CD4-positive, alpha-beta T cell treated with Interleukin-17A for 4 hours (primary cell): ENCODE measurements around the gene ALPL.
A peak's percentile ranks its signal among the peaks of the same experiment; 100 is the strongest.
"Not testable (repeated sequence)": the region's sequence is repeated elsewhere in the genome, so short reads cannot be mapped to it uniquely, and the experiment has no call there.

ENCODE experiments used
- DNase-seq: peaks from one replicate; pipeline ENCODE4 v3.0.0-alpha.2; 2020; ENCODE audit warnings: mixed read lengths

The ALPL gene

DNA sequence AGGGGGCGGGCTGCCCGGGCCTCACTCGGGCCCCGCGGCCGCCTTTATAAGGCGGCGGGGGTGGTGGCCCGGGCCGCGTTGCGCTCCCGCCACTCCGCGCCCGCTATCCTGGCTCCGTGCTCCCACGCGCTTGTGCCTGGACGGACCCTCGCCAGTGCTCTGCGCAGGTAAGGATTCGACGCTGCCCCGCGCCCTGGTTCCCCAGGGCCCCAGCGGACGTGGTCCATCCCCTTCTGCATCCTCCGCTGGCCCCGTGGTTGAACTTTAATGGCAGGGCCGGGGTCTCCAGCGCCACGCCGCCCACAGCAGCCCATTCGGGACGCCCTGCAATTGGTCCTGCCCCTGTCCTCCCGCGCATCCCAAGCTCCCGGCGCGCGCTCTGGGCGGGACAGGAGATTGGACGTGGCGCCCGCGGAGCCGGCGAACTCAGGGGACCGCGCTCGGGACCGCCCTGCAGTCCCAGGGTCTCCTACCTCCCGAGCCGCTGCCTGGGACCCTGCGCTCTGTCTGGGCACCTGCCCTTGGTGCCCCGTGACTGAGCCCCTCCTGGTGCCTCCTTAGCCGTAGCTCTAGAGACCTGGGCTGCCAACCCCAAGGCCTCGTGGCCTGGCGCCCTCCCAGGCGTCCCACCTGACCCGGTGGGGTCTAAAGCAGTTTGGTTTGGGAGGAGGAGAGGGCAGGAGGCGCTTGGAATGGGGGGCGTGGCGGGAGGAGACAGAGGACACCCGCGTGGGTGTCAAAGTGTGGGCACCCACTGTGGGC is at the start of gene ALPL:
Gene ALPL (plus strand): TSS at position 73 of the 762 bp plus-strand sequence. CDS start 44,659 bp downstream, outside the sequence.
- no peak for DNase-seq

DNA sequence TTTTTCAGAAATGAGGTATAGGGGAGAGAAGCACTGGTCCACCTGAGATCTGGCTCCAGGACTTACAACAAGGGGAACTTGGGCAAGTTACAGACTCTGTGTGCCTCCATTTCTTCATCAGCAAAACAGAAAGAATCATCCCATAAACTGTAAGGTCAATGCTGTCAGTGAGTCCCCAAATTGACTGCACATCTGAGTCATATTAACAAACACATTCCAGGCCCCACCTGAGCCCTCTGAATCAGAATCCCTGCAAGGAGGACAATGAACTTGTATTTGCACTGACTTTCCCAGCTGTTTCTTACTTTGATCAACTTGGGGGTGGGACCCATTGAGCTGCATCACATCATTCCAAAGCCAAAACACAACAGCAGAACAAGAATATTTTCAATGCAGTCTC is 44.1 kb upstream of the ALPL start:
- DNase-seq: not testable (repeated sequence)

DNA sequence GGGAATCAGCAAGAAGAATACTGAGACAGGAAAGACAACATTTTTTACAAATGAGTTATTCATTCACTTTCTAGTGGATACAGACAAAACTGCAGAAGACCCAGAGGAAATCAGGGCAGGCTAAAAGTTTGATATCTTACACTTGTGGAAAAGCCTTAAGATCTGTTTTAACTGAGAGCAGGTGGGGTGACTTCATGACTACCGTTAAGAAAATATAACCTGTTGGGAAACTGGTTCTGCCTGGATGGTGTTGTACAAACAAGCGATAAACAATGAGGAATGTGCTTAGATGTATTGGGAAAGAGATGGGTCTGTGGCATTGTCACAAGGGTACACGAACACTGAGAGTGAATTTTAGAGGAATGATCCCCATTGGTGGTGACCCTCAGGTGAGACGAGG is 41.3 kb upstream of the ALPL start:
- not testable (repeated sequence) for DNase-seq

DNA sequence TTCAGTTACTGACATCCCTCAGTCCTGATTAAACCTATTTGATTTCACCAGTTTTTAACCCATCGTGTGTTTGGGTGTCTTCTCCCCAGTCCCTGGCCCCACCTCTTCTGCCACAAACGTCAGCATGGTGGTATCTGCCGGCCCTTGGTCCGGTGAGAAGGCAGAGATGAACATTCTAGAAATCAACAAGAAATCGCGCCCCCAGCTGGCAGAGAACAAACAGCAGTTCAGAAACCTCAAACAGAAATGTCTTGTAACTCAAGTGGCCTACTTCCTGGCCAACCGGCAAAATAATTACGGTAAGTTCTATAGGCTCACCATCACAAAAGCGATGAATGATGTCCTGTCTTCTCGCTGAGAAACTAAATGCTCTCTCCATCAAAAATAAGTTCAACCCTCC is 40.6 kb upstream of the ALPL start:
- peak; percentile 39 for DNase-seq

DNA sequence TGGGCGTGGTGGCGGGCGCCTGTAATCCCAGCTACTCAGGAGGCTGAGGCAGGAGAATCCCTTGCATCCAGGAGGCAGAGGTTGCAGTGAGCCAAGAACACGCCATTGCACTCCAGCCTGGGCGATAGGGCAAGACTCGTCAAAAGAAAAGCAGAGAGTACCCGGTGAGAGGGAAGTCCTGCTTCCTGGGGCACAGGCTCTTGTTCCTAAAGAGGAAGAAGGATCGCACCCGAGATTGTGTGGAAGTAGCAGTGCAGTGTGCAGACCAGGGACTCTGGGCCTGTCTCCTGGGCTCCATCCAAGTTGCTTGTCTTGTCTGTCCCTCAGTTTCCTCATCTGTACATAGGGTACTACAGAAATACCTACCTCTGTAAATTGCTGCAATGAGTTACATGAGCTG is 39.6 kb upstream of the ALPL start:
- no peak for DNase-seq

DNA sequence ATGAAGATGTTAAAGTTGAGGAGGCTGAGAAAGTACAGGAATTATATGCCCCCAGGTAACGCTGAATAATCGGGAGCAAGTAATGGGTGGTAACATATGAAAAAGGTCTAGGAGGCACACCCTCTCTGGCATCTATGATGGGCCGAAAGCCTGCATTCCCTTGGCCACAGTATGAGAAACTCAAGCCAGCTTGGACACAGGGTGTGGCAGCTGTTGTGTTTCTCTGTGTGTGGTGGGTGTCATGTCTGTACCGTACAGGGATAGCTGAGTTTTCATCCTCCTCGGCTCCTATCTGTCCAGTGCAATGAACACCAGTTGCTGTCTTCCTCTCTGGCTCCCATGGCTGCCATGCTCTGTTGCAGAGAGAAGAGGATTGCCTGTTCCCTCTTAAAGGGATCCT is 36.4 kb upstream of the ALPL start:
- no peak for DNase-seq

DNA sequence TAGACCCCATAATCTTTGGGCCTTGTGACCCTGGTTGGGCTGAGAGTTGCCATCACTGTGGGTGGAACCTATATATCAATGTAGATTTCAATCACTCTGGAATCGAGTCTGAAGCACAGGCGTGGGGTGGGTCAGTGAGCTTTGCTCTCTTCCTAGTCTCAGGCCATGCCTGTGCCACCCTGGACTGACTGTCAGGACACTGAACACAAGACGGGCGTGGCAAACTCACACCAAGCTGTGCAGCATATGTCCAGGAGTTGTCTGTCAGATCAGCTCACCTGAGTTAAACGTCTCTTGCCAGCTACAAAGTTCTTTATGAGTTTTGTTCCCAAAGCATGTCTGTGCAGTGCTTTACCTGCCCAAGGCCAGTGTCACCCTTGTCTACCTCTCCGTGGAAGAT is 30.9 kb upstream of the ALPL start:
- DNase-seq: no peak

DNA sequence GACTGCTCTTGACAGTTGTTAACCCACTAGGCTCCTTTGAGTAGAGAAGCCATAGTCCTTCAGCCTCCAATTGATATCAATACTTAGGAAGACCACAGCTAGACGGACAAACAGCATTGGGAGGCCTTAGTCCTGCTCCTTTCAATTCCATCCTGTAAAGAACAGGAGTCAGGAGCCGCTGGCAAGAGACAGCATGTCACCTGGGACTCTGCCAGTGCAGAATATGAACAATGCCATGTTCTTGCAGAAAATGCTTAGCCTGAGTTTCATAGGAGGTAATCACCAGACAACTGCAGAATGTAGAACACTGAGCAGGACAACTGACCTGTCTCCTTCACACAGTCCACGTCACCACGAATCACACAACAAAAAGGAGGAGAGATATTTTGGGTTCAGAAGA is 25.3 kb upstream of the ALPL start:
- not testable (repeated sequence) for DNase-seq

DNA sequence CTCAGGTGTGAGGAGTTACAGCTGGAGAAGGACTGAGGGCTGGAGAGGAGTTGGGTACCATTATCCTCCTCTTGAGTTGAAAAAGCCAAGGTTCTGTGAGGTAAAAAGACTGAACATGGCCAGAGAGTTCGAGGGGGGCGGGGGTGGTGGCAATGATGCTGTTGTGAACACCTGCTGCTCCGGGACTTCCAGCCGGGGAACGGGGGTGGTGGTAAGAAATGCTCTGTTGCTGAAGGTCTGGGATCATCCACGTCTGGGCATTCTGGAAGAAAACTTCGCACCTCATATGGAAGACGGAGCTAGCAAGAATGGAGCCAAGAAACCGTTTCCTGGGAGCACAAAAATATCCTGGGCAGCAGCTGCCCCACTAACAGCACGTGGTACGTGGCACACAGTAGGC is 20.1 kb upstream of the ALPL start:
- no peak for DNase-seq

DNA sequence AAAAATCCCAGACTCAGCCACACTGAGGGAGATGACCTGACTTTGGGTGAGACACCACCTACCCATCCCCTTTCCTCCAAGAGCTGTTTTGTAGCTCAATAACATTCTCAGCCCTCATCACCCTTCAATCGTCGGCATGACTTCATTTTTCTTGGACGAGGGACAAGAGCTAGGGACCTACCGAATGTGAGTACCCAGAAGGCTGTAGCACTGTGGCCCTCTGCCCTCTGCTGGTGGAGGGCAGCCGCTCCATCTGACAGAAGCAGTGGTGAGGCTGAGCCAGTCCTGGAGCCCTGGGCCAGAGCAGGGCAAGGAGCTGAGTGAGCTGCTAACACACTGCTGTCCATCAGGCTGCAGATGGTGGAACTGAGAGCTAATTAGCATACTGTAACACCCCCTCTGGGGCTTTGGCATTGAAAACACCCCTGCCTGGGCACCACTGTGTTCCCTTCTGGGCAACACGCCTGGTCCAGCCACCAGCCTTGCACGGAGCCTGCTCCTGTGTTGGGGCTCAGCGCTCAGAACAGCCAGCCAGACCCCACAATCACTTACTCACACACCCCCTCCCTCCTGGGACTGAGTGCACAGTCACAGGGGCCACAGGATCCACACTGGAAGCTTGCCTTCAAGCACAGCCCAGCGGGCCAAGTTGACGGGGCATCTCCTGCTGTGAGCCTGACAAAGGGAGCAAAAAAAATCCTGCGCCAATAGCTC is 18.3 kb upstream of the ALPL start:
- DNase-seq: peak; percentile 11

DNA sequence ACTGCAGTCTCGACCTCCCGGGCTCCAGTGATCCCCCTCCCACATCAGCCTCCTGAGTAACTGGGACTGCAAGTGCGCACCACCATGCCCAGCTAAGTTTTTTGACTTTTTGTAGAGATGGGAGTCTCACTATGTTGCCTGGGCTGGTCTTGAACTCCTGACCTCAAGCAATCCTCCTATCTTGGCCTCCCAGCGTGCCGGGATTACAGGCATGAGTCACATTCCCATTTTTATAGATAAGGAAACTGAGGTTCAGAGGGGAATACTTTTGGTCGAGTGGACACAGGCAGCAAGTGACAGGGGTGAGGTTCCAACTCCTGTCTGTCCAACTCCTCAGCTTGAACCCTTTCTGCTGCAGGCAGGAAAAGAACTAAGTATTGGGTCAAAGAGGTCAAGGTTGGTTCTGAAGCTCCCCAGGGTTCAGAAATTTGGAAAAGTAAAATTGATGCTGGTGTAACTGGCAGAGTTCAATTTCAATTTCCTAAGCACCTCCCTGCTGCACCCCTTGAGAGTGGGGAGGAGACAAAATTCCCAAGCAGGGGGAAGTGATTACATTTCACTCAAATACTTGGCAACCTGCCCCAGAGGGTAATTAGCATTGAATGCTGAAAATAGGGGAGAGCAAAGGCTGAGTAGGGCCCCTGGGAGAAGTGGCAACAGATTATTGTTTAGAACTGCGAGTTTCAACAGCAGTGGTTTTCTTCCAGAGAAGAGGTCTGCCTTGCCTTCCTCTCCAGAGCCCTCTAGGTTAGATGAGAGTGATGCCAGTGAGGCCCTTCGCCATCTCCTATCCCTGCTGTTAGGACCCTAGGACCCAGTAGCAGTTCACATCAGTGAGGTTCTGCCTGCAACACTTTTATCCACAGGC is 17.5 kb upstream of the ALPL start:
- DNase-seq: no peak

DNA sequence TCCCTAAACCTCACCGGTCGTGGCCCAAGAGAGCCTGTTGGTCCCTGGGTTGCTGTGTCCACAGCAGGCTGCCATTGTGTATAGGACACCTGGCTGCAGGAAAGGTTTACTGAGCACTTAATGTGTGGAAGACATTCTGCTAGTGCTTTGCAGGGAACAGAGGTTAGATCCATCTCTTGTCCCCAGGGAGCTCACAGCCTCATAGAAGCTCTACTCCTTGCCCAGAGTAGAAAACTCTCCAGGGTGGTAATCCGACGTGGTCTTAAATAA is 16.9 kb upstream of the ALPL start:
- no peak for DNase-seq

DNA sequence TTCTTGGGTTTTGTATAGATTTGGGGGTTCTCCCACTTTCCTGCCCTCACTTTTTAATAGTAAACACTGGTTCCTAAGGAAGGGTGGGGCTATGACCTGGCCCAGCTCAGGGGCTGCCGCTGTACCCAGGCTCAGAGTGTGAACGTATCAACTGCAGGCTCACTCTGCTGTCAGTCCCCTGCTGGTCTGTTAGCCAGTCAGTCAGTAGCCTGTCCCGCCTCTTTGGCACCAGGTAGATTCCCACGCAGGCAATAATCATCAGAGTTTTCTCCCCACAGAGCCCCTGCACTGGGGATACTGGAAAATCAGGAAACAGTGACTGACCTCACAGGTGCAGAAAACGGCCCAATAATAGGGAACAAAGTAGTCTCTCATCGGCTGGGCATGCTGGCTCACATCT is 15.0 kb upstream of the ALPL start:
- DNase-seq: no peak

DNA sequence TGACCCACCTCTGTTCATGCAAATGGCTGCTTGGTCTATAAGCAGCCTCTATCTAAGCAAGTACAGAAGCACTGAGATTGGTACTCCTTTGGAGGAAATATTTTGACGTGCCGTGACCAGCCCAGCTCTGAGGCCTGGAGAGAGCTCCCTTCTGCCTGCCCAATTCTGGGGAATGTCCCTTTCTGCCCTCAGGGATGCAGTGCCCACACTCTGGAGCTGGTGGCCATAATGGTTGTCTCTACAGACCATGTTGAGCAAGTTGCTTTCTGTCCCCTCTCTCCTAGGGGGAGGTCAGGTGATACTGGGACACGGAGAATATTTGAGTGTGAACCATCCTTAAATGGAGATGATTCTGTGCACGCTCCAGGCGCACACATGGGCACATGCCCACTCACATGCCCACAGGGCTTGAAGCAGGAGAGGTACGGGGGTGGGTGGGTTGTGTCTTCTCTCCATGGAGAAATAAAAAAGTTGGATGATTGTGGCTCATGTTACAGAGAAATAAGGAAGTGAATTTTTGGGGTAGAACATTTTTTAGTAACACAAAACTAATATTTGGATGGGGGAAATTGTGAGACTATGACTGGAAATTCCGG is 13.9 kb upstream of the ALPL start:
- DNase-seq: no peak

DNA sequence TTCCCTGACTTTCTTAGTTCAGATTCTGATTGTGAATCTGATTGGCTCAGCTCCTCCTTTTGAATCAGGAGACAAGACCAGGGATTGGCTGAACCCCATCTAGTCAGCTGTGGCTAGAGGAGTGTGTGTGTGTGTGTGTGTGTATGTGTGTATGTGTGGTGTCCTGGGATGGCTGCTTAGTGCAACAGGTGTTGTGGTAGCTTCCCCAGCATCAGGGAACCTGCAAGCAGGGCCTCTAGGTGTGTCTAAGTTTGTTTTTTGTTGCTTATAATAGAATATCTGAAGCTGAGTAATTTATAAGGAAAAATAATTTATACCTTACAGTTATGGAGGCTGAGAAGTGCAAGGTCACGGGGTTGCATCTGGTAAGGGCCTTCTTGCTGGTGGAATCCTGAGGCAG is 13.2 kb upstream of the ALPL start:
- no peak for DNase-seq

DNA sequence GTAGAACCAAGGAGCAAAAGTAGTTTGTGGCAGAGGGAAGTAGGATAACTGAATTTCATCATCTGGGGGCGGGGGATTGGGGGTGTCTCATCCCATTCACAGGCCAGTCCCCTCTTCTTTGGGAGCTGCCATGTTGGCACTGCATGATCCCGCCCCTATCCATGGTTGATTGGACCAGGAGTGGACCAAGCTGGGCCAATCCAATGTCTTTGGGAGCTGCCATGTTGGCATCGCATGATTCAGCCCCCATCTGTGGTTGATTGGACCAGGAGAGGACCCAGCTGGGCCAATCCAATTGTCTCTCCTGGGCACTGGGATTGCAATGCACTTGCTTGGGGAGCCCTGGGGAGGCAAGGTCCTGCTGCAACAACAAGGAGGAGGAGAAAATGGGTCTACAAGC is 12.3 kb upstream of the ALPL start:
- no peak for DNase-seq

DNA sequence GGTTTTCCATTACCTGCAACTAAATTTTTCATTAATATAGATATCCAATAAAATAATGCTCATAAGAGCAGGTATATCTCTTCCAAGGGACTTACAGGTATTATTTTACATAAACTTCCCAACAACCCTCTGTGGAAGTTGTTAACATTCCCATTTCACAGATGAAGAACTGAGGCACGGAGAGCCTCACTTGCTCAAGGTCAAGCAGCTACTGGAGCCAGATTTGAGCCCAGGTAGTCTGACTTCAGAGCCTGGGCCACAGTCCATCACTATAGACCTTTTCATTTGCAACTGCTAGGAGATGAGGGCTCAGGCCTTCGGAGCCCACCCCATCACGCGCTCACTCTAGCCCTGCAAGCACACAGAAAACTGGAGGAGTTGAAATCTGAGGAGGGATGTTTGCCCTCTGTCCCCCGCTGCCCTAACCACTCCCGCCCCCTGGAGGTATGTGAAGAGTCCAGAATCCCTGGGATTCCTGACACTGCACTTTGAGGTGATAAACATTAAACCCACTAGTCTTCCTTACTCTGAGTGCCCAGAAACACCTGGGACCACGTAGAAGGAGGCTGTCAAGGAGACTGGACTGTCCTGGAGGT is 11.7 kb upstream of the ALPL start:
- no peak for DNase-seq

DNA sequence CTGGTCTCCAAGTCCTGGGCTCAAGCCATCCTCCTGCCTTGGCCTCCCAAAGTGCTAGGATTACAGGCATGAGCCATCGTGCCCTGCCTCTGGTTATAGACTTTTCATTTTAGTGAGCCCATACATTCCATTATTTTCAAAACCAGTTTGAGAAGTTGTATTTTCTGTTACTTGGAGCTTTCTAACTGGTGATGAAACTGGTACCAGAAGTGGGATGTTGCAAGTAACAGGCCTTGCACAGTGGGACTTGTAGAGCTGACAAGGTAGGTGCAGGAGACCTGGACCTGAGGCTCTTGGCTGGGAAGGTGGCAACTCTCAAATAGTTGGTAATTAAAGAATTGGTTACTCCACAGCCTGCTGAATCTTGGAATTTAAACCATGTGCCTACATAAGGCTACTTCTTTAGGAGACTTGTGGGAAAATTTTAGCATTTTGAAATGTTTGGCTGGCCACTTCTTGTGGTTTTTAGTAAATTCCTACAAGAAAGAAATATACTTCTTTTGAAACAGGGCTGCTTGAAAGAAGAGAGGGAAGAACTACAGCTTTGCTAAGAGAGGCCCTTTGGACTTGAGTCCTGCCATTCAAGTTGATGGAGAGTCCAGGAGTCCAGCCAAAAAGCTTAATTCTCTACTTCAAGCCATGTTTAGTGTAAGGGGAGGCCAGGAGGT is 9.8 kb upstream of the ALPL start:
- no peak for DNase-seq

DNA sequence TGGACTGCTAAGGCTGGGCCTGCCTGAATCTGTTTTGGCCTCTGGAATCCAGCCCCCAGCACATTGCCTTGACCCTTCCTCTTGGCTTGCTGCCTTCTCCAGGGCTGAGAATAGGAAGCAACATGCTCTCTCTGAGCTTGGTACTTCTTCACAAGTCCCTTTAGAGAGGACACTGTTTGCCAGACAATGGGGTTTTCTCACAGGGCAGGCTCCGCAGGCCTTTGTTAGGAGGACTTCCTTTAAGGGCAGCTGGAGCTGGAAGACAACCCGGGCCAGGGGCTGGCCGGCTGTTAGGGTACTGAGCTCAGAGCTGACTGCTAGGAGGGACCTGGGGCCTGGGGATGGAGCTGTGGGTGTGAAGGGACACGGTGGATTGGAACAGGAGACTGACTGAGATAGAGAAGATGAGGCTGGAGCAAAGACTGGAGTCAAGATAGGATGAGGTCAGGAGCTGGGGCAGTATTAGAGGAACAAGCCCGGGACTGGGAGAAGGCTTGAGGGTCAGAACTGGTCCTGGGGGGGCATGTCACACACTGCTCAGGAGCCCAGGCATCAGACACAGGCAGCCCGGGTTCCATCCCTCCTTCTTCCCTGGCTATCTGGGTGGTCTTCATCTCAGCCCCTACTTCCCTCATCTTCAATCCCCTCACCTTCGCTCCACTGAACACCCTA is 5.4 kb upstream of the ALPL start:
- no peak for DNase-seq

DNA sequence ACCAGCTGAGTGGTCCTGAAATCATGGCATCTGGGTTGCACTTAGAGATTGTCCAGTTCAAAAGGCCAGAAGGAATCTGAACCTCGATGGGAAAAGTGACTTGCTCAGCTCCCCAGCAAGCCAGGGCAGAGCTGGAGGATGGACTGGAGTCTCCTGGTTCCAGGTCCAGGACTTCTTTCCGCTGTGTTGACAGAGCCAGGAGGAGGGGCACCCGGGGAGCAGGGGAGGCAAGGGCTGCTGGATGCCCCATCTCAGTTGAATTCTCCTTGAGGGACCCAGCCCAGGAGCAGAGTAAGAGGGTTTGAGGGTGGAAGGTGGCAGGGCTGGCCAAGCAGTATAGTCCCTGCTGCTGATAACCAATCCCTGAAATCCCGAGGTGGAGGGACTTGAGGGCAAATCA is 2.4 kb upstream of the ALPL start:
- no peak for DNase-seq

DNA sequence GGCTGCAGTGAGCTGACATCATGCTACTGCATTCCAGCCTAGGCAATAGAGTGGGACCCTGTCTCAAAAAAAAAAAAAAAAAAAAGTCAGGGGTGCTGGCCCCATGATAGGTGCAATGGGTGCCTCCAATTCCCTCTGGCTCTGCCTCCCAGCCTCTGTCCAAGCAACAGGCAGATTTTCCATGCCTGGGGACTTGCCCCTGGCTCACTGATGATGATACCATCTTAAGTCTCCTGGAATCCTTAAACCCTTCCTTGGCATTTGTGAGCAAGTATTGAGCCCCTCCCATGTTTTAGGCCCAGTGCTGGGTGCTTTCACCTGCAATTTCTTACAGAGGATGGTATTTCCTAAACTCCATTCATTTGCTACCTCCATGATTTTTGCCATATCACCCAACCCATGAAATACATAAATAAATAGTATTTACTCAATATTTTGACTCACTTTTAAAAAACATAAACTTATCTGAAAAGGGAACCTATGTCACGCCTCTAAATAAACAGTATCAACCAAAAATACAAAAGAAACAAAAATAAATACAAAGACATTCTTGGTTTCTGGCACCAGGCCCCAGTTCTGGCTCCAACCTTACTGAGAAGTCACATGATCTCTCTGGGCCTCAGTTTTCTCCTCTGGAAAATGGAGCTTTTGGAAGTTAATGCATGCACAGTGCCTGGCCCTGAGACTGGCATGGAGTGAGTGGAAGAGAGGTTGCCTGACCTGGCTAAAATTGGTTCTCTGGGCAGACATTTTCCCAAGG is 1.5 kb upstream of the ALPL start:
- DNase-seq: no peak
